PFSK-1 (cell line): ENCODE results near the gene MAP7D3.

Experiments used
- FOXP2 ChIP-seq: optimal IDR thresholded peaks from 2 replicates; pipeline ENCODE3; 2011; ENCODE audit warnings: borderline replicate concordance, control low read depth, inconsistent platforms; ENCODE audit not compliant: insufficient read depth; ENCODE audit errors: extremely low read length, extremely low read depth
- POLR2AphosphoS5 ChIP-seq: IDR thresholded peaks from 2 replicates; pipeline ENCODE4 v1.6.1; 2012; ENCODE audit warnings: low read depth, mild to moderate bottlenecking, control low read depth, low read length, moderate library complexity

GRCh38 chrX:136272325-136272724, 21.1 kb upstream of the MAP7D3 start:
- TF ChIP-seq POLR2AphosphoS5 (no peak), FOXP2 (no peak)
